Left lung (tissue), 10 donors: ENCODE data around the gene SLC28A3. TPM values are rescaled to one million over a fixed set of nuclear protein-coding genes. Genes with fewer than 3 reads are reported as not detected.

ENCODE experiments used
- ATAC-seq: fragments of 200-7000 bp; cut with Tn5 transposase; one replicate; pipeline ENCODE4 v1.9.1; 2020; ENCODE audit warnings: moderate library complexity
- DNase-seq, 4 donors: peaks; one replicate each; pipeline ENCODE4 v3.0.0-alpha.2; 2013 to 2020
- H3K27ac ChIP-seq, 2 donors: fragments of 200-600 bp; sonication (generic) in 1 of 2; one replicate each; pipeline versions ENCODE4 v1.5.0 to v1.8.0; 2020 to 2021
- H3K27me3 ChIP-seq, 2 donors: fragments of 200-600 bp; sonication (generic) in 1 of 2; one replicate each; pipeline versions ENCODE4 v1.5.0 to v1.8.0; 2020 to 2021
- H3K36me3 ChIP-seq, 2 donors: fragments of 200-600 bp; sonication (generic) in 1 of 2; one replicate each; pipeline versions ENCODE4 v1.5.0 to v1.8.0; 2020 to 2021
- H3K4me1 ChIP-seq, 2 donors: fragments of 200-600 bp; one replicate each; pipeline ENCODE4 v1.8.0; 2021
- H3K4me3 ChIP-seq, 2 donors: fragments of 200-600 bp; sonication (generic) in 1 of 2; one replicate each; pipeline versions ENCODE4 v1.5.0 to v1.8.0; 2020 to 2021; ENCODE audit warnings: mild to moderate bottlenecking in 1 of 2
- H3K9me3 ChIP-seq, 2 donors: fragments of 200-600 bp; sonication (generic) in 1 of 2; one replicate each; pipeline versions ENCODE4 v1.5.0 to v1.8.0; 2020 to 2021
- CTCF ChIP-seq, 2 donors: fragments of 200-600 bp; sonication (generic) in 1 of 2; IDR thresholded peaks; one replicate each; pipeline versions ENCODE4 v1.5.0 to v1.8.0; 2021; ENCODE audit warnings: antibody characterized with exemption in 2 of 2
- intact Hi-C, 2 donors: fragments of 100-400 bp; cut with DNase I; formaldehyde crosslinking; loops; one replicate each; pipeline versions ENCODE4 v1.11.2 to v1.14.2; 2022
- polyA plus RNA-seq, 6 donors: library from polyadenylated mRNA; unstranded; fragments of 120-200 nt; gene quantifications; one replicate each; pipeline ENCODE4 v1.2.1, GENCODE V29; 2013; ENCODE audit not compliant: insufficient read length in 6 of 6
- total RNA-seq, 2 donors: library from RNA; stranded (reverse); fragmentation: NEBNext Ultra II Directional; extraction: Animal tissue kit (Norgen Biotek cat#: 25700); gene quantifications; one replicate each; pipeline ENCODE4 v1.2.1, GENCODE V29; 2021
- donor health status: DM: no; HTN: yes; CAD: no.
- donor health status: DM: no; HTN: no; CAD: no.

SLC28A3 gene
- total and polyA plus RNA-seq, 8 donors: 0.23 to 1.5 (median 0.30) TPM

GRCh38 chr9:84258371-84258770 is 82.2 kb downstream of the SLC28A3 start:
- DNase-seq: no peak
- no peak overlapping the region for H3K27ac ChIP-seq
- H3K36me3 ChIP-seq: no peaks in the 10 kb centered on the region
- intact Hi-C loops: no loop called here
- no peak overlapping the region for H3K4me3 ChIP-seq
- TF ChIP-seq CTCF (IDR thresholded peaks at IDR 0.05): no peak
- no peak for ATAC-seq
- H3K4me1 ChIP-seq: no peaks in the 10 kb centered on the region
- no peaks in the 10 kb centered on the region for H3K27me3 ChIP-seq
- no peaks in the 10 kb centered on the region for H3K9me3 ChIP-seq

- no peak for ATAC-seq
- intact Hi-C loops: no loop called here
- no peaks in the 10 kb centered on the region for H3K36me3 ChIP-seq
- H3K4me3 ChIP-seq: no peak overlapping the region
- no peaks in the 10 kb centered on the region for H3K4me1 ChIP-seq
- no peak for DNase-seq
- H3K27me3 ChIP-seq: no peaks in the 10 kb centered on the region
- no peaks in the 10 kb centered on the region for H3K9me3 ChIP-seq
- H3K27ac ChIP-seq: no peak overlapping the region
- no peak for TF ChIP-seq CTCF (IDR thresholded peaks at IDR 0.05)
Observed at GRCh38 chr9:84255696-84256095, 84.9 kb downstream of the SLC28A3 start.

GRCh38 chr9:84254972-84255371 is 85.6 kb downstream of the SLC28A3 start:
- ATAC-seq: peak; percentile 95
- H3K27ac ChIP-seq: no peak overlapping the region
- intact Hi-C loops: no loop called here
- H3K36me3 ChIP-seq: no peaks in the 10 kb centered on the region
- no peaks in the 10 kb centered on the region for H3K9me3 ChIP-seq
- H3K4me1 ChIP-seq: no peaks in the 10 kb centered on the region
- no peak for TF ChIP-seq CTCF (IDR thresholded peaks at IDR 0.05)
- no peaks in the 10 kb centered on the region for H3K27me3 ChIP-seq
- H3K4me3 ChIP-seq: no peak overlapping the region
- DNase-seq: peak in 2 of 4 donors; percentile 61 to 73

- DNase-seq (no peak), ATAC-seq (no peak)
- intact Hi-C loops: no loop called here
- H3K36me3 ChIP-seq: no peaks in the 10 kb centered on the region
- H3K4me1 ChIP-seq: no peaks in the 10 kb centered on the region
- H3K9me3 ChIP-seq: no peaks in the 10 kb centered on the region
- no peak overlapping the region for H3K27ac ChIP-seq
- H3K4me3 ChIP-seq: no peak overlapping the region
- no peak for TF ChIP-seq CTCF (IDR thresholded peaks at IDR 0.05)
- H3K27me3 ChIP-seq: no peaks in the 10 kb centered on the region
Observed at GRCh38 chr9:84251921-84252320, 88.6 kb downstream of the SLC28A3 start.

GRCh38 chr9:84241817-84242373 is 98.7 kb downstream of the SLC28A3 start:
- no peaks in the 10 kb centered on the region for H3K9me3 ChIP-seq
- H3K4me3 ChIP-seq: no peak overlapping the region
- ATAC-seq (no peak), DNase-seq (no peak)
- no peaks in the 10 kb centered on the region for H3K27me3 ChIP-seq
- no peaks in the 10 kb centered on the region for H3K4me1 ChIP-seq
- no peaks in the 10 kb centered on the region for H3K36me3 ChIP-seq
- no peak overlapping the region for H3K27ac ChIP-seq
- intact Hi-C loops: no loop called here
- no peak for TF ChIP-seq CTCF (IDR thresholded peaks at IDR 0.05)
